ENCODE data around the gene PRRT4.

PRRT4 gene

DNA sequence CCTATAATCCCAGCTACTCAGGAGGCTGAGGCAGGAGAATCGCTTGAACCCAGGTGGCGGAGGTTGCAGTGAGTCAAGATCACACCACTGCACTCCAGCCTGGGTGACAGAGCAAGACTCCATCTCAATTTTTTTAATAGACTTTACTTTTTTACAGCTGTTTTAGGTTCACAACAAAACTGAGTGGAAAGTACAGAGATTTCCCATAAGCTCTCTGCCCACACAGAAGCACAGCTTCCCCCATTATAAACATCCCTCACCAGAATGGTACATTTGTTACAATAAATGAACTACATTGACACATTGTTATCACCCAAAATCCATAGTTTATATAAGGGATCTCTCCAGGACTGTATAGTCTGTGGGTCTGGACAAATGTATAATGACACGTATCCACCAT, 14.6 kb upstream of the PRRT4 start:
- DNase-seq (ENCODE audit: low read depth, low spot score), result no peak

DNA sequence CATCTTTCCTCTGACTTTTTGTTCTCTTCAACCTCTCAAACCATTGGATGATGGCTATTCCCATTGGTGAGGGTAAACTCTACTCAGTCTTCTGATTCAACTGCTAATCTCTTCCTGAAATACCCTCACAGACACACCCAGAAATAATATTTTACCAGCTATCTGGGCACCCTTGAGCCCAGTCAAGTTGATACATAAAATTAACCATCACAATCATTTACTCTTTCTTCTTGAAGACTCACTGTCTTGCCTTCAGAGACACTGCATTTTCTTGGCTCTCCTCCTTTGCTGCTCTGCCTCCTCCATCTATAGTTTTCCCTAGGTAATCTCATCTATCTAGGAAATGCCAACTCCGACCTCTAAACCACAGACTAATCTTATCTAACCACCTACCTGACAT, 12.6 kb upstream of the PRRT4 start:
- no peak for DNase-seq (ENCODE audit: low read depth, low spot score)

DNA sequence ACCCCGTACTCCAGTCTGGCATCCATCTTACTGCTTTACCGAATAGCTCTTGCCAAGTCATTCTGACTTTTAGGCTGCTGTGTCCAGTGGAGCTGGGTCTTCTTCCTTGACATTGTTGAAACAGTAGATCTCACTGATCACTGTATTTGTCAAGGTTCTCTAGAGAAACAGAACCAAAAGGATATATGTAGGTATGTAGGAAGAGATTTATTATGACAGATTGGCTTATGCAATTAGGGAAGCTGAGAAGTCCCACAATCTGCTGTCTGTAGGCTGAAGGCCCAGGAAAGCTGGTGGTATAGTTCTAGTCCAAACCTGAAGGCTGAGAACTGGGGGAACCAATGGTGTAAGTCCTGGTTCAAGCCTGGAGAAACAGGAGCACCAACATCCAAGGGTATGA, 12.1 kb upstream of the PRRT4 start:
- no peak for DNase-seq (ENCODE audit: low read depth, low spot score)

DNA sequence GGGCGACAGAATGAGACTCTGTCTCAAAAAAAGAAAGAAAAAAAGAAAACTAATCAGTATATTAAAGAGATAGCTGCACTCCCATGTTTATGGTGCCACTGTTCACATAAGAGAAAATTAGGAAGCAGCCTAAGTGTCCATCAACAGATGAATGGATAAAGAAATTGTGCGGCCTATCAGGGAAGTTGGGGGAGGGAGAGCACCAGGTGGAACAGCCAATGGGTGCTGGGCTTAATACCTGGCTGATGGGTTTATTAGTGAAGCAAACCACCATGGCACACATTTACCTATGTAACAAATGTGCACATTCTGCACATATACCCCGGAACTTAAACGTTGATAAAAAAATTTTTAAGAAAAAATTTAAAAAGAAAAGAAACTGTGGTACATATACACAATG, 9.0 kb upstream of the PRRT4 start:
- no peak for DNase-seq (ENCODE audit: low read depth, low spot score)

DNA sequence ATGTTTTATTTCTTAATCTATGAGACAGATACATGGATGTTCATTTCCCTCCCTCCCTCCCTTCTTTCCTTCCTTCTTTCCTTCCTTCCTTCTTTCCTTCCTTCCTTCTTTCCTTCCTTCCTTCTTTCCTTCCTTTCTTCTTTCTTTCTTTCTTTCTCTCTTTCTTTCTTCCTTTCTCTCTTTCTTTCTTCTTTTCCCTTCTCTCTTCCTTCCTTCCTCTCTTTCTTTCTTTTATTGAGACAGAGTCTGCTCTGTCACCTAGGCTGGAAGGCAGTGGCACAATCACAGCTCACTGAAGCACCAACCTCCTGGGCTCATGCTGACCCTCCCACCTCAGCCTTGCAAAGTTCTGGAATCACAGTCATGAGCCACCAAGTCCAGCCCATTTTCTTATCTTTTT, 5.5 kb upstream of the PRRT4 start:
- no peak for DNase-seq (ENCODE audit: low read depth, low spot score)

DNA sequence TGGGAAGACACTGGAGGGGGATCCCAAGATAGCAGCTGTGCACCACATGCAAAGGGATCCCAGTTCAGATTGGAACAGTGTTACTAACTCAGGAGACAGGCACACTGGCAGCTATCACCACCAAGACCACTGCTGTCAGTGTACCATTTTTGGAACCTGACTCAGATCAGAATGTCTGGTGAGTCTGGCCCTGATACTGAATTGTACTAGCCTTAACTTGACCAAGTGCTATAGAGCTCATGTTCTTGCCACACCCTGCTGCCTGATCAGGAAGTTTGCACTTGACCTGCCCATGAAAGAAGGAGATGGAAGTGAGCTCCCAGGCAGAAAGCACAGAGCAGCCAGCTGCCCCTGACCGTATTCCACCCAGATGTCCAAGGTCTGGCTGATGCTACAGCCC, 4.8 kb upstream of the PRRT4 start:
- no peak for DNase-seq (ENCODE audit: low read depth, low spot score)

DNA sequence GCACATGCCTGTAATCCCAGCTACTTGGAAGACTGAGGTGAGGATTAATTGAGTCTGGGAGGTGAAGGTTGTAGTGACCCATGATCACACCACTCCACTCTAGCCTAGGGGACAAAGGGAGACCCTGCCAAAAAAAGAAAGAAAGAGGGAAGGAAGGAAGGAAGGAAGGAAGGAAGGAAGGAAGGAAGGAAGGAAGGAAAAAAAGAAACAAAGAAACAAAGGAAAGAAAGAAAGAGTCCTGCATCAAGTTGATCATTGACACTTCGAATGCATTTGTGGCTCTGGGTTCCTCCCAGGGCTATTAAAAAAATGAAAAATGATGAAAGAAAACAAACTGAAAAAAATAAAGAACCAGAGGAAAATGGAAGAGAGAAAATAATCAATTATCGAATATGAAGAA, 3.9 kb upstream of the PRRT4 start:
- DNase-seq (ENCODE audit: low read depth, low spot score), result no peak

DNA sequence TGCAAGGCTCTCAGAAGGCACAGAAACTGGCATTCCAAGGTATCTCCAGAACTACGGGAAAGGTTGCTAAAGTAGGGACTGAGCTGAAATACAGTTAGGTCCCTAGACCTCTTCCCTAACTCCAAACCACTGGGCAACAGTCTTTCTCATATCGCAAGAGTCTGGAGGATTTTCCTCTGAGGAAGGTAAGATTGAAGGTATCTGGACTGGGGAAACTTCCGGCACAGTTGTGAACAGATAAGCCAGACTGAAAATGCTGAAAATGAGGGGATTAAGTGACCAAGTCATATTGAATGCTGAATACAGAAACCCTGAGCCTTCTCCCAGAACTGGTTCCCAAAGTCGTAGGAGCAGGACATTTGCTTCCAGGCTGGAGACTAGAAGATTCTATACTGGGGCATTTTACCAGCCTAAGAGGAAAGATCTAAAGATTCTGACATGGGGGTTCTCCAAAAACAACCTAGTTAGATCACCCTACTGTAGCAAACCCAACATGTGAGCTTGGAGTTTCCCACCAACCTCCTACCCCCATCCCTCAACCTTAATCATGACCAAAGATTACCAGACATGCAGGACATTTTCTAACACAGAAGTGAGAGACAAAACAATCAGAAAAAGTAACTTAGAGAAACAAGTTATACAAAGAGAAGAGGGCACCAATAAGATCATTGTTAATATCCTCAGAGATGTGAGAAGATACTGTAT, 2.8 kb upstream of the PRRT4 start:
- DNase-seq (ENCODE audit: low read depth, low spot score), result no peak

DNA sequence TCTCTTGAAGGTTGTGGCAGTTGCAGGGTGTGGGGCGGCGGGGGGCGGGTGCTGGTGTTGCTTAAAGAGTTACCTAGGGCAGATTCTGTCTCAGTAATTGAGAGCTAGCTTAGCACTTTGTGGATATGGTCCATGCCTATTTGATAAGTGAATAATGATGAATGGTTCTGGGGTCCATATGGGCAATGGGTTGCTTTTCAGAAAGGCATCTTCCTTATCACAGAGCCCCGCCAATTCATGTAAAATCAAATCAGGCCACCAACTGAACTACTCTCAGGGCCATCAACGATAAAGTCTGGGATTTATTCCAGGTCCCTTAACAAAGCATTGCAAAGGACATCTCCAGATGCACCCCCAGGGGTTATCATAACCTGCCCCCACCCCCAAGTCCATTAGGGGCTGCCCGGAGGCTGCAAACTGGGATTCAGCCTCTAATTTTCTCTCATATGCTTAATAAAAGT, 1.8 kb upstream of the PRRT4 start:
- no peak for DNase-seq (ENCODE audit: low read depth, low spot score)

DNA sequence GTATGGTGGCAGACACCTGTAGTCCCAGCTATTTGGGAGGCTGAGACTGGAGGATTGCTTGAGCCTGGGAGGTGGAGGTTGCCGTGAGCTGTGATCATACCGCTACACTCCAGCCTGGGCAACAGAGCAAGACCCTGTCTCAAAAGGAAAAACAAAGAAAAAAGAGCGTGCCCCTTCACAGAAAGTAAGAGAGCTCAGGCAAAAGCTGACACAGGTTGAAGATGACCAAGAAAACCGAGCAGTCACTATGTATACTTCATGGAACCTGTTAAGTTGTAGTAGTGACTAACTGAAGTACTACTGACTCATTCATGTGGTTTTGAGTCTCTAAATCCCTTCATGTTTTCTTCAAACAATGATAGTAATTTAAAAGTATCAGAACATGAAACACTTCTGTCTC, 1.2 kb upstream of the PRRT4 start:
- DNase-seq (ENCODE audit: low read depth, low spot score), result no peak

DNA sequence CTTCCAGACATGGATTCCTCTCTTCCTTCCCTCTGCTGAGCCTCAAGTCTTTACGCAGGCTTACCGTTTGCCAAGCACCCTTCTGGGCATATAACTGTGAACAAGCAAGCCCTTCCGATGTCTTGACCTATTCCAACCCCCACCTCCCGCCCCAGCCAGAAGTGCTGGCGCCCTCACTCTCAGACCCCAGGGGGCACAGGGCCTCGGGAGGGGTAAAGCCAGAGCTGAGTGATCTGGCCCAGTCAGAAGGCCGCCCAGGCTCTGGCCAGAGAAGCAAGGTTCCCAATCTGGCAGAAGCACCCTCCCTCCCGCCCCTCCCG, 1.2 kb downstream of the PRRT4 start:
- no peak for DNase-seq (ENCODE audit: low read depth, low spot score)

DNA sequence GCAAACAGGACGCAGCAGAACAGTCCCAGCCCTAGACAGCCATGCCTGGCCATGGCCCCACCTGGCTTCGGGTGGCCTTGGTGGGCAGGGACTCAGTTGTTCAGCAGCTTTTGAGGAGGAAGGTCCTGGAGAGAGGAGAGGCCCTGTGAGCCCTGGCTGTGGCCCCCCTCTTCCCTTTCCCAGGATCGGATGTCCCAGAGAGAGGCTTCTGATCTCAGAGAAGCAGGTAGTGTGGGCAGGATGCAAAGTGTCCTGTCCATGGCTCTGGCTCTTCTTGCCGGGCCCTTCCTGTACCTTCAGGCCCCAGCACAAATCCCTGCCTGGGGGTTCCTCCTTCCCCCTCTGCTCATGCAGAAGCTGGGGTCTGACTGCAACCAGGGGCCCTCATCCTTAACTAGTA, 1.6 kb downstream of the PRRT4 start:
- no peak for DNase-seq (ENCODE audit: low read depth, low spot score)

DNA sequence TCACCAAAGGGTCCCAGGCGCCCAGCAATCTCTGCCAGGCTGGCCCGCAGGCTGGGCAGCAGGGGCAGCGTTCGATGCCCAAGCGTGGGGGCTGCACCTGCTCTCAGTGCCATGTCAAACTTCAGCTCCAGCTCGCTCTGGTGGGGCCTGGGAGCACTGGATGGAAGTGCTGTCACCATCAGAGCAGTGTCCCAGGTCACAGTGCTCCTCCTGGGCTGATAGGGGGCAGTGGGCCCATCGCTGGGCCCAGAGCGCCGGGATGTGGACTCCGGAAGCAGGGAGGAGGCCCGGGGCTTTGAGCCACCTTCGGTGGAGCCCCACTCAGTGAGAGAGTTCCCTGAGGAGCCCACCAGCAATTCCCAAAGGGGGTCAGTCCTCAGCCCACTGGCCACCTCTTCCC, 2.2 kb downstream of the PRRT4 start:
- DNase-seq (ENCODE audit: low read depth, low spot score), result no peak

DNA sequence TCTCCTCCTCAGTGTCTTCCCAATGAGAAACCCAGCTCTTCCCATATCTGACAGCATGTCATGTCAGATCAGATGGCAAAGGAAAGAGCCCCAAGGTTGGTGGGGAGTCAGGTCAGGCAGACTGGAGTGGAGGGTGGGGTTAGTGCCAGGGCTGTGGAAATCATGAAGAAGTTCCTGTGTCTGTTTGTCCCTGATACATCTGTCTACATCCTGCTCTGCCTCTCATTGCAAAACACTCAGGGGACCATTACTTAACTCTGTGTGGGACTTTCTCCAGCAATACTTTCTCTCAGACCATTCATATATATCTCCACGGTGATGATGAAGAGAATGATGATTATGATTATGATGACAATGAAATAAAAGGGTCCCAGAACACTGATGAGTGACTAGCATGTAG, 3.3 kb downstream of the PRRT4 start:
- no peak for DNase-seq (ENCODE audit: low read depth, low spot score)

DNA sequence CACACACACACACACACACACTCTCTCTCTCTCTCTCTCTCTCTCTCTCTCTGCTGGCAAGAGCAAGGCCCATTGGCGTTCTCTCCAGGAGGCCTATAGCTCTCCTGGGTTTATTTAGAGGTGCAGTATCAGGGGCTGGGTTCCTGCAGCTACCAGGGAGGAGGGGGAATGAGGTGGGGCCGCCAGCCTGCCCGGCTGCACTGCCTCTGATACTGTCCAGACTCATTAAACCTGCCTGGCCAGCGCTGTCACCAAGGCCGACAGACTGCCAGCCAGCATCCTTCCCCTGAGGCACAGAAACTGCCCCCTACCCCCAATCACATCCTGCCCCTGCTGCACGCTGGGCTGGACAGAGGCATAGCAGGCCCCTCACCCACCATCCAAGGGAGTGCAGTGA, 4.3 kb downstream of the PRRT4 start:
- no peak for DNase-seq (ENCODE audit: low read depth, low spot score)

DNA sequence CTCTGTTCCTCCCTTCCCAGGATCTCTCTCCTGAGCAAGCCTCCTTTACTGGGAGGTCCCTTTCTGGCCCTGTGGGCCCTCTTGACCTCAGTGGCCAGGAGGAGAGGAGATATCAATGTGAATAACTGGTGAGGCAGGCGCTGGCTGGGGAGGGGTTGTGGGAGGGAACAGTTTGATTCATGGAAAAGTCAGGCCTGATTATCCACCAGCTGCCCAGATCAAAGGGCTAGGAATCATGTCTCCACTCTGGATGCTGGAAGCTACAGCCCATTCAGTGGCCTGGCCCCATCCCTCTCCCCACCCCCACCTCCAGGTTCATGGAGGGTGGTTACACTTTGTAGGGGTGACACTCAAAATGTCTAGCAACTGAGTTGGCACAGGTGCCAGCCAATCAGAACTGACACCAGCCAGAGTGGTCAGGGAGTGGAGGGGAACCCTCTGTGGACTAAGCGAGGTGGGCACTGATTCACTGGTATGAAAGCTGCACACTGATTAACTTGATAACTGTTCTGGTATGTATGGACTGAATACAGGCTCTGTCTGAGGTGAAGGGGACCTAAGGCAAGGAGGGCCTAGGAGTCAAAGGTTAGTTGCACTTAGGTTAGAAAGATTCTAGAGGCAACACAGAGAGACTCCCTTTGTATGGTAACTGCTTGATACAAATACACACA, 4.8 kb downstream of the PRRT4 start:
- DNase-seq (ENCODE audit: low read depth, low spot score), result no peak

DNA sequence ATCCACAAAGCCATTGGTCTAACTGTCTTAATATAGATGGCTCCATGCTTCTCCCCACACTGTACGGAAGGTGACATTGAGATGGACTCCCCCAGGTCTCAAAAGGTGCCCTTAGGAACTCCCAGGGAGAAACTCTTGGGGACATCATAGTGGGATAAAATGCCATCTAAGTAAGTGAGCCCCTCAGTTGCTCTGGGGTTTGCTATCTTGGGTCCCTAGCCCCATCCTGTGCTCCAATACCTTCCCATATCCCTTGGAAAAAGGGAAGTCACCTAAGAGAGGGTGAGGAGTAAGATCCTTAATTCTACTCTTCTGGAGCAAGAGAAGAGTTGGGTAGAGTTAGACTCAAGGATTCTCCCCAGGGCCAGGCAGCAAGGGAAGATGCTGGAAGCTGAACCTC, 7.9 kb downstream of the PRRT4 start:
- DNase-seq (ENCODE audit: low read depth, low spot score), result no peak

DNA sequence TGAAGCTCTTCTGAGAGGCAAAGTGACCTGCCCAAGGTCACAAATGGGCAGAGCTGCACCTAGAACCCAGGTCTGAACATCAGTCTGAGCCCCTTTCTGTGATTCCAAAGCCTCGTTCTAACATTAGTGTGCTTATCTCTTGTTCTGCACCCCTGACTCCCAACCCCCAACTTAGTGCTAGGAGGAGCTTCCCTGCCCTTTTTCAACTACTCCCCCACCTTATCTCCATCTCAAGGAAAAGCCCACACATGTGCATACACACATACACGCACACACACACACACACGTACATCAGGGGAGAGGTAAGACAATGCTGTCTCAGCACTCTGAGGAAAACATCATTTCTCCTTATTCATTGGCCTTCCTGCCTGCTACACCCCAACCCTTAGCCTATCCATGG, 8.3 kb downstream of the PRRT4 start:
- no peak for DNase-seq (ENCODE audit: low read depth, low spot score)

DNA sequence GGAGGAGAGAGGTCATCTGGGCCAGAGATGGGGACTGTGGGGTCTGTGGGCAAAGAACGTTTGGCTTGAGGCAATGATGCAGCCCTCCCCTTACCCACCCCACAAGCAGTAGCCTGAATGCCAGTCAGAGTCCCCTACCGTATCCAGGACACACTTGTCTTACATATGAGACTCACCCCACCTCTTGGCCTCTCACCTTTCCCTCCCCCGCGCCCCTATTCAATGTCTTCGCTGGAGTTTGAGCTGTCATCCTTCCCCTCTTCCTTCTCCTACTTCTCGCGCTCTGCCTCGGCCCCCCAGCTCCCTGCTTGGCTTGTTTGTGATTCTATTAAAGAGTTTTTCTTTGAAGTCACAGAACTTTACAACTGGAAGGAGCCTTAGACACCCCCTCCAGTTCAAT, 8.9 kb downstream of the PRRT4 start:
- no peak for DNase-seq (ENCODE audit: low read depth, low spot score)

DNA sequence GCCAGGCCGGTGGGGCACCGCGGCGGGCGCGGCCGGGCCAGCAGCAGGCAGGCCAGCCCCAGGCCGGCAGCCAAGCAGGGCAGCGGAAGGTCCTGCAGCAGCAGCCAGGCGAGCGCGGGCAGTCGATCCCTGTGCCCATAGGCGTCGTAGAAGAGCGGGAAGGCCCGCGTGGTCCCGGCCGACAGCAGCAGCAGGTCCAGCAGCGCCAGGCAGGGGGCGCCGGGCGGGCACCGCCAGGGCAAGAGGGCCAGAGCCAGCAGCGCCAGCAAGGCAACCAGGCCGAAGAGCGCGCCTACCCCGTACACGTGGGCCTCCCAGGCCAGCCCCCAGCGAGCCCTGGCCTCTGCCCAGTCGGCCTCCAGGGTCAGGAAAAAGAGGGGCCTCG, 9.3 kb downstream of the PRRT4 start:
- no peak for DNase-seq (ENCODE audit: low read depth, low spot score)

DNA sequence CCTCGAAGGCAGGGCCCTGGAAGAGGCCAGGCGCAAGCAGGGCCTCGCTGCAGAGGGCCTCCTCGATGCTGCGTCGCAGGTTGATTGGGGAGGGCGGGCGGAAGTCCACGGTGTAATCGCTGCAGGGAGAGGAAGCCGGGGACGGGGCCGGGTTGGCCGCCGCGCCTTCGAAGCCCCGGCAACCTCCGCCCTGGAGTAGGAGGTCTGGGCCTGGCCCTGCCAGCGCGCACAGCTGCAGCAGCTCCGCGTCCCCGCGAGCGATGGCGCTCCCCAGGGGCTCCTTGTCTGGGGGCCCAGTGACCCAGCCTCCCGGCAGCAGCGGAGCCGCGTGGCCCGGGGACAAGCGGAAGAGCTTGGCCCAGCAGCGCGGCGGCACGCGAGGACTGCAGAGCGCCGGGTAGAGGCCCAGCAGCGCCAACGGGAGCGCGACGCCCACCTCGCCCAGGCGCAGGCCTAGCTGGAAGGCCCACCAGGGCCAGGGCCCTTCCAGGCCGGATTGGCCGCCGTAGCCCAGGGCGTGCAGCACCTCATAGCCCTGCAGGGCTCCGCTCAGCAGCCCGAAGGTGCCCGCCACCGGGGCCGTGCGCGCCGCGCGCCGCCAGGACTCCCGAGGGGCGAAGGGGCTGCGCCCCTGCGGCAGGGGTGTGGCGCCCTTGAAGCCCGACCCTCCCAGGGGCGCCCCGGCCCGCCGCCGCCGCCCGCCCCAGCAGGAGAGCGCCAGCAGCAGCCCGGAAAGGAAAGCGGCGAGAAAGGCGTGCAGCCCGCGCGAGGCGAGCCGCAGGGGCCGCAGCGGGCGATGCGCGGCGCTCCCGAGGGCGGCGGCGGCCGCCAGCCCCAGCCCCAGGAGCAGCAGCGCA, 10.0 kb downstream of the PRRT4 start:
- no peak for DNase-seq (ENCODE audit: low read depth, low spot score)

DNA sequence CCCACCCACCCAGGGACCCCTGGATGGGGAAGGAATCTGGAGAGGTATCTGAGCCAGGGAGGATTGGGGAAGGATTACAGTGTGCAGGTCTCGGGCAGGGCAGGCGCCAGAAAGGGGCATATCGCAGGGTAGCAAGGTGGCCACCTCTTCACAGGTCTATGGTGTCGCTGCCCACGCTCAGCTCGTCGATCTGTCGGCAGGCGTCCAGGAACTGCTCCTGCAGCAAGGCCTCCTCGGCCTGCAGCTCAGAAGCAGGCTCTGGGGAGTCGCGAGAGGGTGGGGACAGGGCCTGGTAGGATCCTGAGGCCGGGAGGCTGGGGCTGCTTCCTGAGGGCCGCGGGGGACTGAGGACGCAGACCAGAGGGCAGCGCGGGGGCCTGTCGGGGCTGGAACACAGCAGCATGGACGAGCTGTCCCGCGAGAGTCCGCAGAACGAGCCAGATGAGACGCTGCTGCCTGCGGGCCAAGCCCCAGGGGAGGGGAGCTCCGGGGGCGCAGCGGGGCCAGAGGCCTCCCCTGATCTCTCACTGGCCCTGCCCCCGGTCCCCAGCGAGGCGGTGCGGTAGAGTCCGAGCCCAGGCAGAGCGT, 10.7 kb downstream of the PRRT4 start:
- DNase-seq (ENCODE audit: low read depth, low spot score), result no peak

DNA sequence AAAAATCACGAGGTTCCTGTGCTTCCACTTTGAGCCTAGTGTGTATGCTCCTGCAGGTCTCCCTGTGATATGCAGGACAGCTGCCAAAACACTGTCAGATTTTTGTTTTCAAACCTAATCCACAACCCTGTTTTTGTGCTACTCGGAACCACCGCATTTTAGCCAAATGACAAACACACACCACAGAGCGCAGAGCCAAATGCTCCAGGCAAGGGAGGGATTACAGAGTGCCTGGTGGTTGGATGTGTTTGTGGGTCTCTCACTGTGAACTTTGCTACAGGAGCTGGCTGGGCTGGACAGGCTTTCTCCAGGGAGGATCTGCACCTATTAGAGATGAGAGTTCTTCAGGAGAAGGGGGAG, 12.0 kb downstream of the PRRT4 start:
- no peak for DNase-seq (ENCODE audit: low read depth, low spot score)
